Transverse colon (tissue), 3 donors: ENCODE measurements around the gene MTF1.

Source experiments
- POLR2A ChIP-seq: fragments of 450-650 bp; IDR thresholded peaks from one replicate; pipeline ENCODE4 v1.6.1; 2016; ENCODE audit warnings: antibody characterized with exemption, mild to moderate bottlenecking, moderate library complexity
- TF ChIP-seq, protein P1 (sequence below), 5 experiments: fragments of 200-600 bp in 3 of 5; fragments of 450-650 bp in 2 of 5; sonication (generic) in 3 of 5; IDR thresholded peaks; 1 replicate in 2 of 5; 2 replicates in 3 of 5; pipeline ENCODE4 v1.5.1; 2016 to 2017; ENCODE audit warnings: antibody characterized with exemption in 5 of 5, inconsistent platforms in 3 of 5, mild to moderate bottlenecking in 2 of 5, moderate library complexity in 1 of 5

DNA sequence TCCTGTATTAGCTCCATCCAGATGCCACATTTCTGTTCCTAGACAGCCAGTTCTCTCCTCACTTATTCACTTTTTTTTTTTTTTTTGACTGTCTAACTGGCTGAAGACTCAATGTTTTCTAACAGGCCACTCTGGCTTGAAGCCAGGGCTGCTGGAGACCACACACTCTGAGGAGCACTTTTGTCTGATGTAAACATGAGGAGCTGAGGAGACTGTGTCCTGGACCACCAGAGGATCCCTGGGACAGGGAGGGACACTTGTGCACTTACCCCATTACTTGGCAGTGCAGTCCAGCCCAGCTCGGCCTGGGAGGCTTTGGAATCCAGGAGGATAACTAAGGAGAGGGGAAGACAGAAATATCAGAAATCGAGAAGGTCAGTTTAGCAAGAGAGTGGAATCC, 96.9 kb downstream of the MTF1 start:
- TF ChIP-seq, protein P1, sequence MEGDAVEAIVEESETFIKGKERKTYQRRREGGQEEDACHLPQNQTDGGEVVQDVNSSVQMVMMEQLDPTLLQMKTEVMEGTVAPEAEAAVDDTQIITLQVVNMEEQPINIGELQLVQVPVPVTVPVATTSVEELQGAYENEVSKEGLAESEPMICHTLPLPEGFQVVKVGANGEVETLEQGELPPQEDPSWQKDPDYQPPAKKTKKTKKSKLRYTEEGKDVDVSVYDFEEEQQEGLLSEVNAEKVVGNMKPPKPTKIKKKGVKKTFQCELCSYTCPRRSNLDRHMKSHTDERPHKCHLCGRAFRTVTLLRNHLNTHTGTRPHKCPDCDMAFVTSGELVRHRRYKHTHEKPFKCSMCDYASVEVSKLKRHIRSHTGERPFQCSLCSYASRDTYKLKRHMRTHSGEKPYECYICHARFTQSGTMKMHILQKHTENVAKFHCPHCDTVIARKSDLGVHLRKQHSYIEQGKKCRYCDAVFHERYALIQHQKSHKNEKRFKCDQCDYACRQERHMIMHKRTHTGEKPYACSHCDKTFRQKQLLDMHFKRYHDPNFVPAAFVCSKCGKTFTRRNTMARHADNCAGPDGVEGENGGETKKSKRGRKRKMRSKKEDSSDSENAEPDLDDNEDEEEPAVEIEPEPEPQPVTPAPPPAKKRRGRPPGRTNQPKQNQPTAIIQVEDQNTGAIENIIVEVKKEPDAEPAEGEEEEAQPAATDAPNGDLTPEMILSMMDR (IDR thresholded peaks at IDR 0.05), result no peak
- TF ChIP-seq POLR2A, result no peak
